HG03521 (cell line): ENCODE data around the gene IL25.

ENCODE experiments used
- ATAC-seq: cut with Tn5 transposase; IDR thresholded peaks from one replicate; pipeline ENCODE4 v1.9.1; 2021; ENCODE audit warnings: mild to moderate bottlenecking, moderate library complexity; ENCODE audit not compliant: unreplicated experiment

IL25 gene

DNA sequence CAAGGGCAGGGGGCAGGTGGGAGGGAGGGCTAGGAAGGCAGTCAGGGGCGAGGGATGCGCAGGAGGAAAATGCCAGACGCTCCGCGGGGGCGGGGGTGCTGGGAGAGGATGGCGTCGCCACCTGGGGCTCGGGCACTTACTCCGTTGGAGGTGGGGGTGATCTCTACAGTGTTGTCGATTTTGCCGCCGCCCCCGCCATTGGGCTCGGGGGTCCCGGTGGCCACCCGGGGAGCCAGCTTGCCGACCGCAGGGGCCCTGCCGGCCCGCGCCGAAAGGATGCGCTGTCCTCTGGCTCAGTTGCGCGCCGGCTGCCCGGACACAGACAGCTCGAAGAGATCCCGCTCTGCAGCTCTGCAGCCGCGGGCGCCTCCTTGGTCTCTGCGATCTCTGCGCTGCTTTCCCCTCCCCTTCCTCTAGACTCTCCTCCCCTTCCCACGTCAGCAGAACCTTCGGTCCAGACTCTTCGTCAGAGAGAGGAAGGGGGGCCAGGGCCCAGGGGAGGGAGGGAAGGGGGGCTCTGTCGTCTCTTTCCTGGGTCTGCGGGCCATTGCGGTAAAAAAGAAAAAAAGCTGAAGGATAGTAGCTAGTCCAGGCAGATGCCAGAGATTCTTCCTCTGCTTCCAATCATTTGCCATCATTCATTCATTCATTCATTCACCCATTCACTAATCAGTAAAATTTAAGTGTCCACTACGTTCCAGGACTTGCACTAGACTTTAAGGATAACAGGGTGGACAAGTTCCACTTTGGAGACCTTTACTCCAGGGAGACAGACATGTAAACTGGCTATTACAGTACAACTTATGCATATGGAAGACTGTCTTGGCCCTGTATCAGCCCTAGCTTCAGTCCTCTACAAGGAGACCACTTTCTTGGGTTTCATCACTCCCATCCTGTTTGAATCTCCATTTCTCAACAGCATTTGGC, 19.8 kb upstream of the IL25 start, which contains the start of gene SLC22A17:
SLC22A17 (minus strand) TSS at position 382 of the 927 bp plus-strand sequence.
- ATAC-seq = no peak

GRCh38 chr14:23353433-23353780, 19.2 kb upstream of the IL25 start:
- no peak for ATAC-seq

GRCh38 chr14:23354990-23355389, 17.6 kb upstream of the IL25 start:
- ATAC-seq = no peak

DNA sequence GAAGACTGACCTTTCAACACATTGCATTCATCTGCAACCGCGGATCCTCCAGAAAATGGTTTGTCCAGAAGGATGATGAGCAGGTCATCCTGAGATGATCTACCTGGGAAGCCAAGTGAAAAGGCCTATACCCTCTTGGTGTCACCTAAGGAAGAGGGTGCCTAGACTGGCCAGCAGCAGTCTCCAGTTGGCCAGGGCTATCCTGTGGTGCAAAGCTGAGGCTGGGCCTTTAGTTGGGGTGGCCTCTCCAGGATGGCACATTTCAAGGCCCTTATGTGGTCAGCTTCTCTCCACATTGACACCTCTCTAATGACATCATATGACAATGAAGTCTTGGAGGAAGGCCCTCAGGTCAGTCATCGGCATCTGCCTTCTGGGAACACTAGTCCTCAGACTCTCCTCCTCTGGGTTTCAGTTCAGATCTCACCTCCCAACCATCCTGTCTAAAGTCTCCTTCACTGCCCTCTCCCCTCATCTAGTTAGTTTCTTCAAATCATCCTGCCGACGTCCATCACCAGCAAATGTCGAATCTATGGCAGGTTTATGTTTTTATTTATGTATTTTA, 16.7 kb upstream of the IL25 start:
- ATAC-seq = no peak

DNA sequence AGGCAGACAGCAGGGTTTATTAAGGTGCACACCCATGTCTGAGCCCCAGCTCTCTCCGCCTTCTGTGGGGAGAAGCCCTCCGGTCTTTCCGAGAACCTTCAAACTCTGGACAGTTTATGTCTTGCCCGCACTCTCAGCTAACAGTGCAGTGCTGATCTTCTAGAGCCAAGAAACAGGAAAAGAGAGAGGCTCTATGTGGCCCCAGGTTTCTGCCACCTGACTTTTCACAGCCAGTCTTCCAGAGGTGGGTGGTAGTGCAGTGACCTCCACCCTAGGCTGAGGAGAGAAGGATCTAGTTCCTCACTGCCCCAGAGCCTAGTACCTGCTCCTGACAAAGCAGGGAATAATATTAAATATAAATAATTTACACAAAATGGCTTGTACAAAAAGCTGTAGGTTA, 15.9 kb upstream of the IL25 start:
- no peak for ATAC-seq

- no peak for ATAC-seq
Measured at GRCh38 chr14:23357261-23357660, 15.3 kb upstream of the IL25 start.

GRCh38 chr14:23358042-23358441, 14.6 kb upstream of the IL25 start:
- ATAC-seq = no peak

DNA sequence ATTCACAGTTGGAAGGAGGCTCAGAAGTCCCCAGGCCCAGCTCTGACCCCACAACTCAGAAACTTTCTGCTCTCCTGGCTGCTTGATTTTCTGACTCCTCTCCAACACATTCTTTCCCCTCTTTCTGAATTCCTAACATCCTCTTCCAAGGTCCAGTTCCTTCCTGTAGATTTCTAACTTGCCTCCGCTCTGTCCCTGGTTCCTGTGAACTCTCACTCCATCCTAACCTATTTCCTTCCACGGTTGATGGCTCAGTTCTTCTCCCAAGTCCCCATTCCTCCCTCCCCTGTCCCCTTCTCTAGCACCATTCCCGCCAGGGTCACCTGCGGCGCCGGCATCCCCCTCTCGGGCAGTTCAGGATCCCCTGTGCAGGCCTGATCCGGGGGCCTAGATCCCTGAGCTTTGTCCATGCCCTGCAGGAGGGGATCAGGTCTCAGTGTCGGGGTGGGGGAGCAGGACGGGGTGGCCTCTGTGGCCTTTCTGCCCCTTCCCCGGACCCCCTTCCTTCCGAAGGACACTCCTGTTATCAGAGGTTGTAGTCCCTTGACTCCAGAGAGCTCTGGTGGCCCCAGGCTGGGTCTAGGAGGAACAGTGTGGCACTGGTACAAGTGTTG, 13.9 kb upstream of the IL25 start:
- ATAC-seq = no peak

GRCh38 chr14:23359167-23359626, 13.4 kb upstream of the IL25 start:
- ATAC-seq = no peak

GRCh38 chr14:23359722-23360447, 12.7 kb upstream of the IL25 start:
- no peak for ATAC-seq

- ATAC-seq = no peak
Measured at GRCh38 chr14:23360496-23360895, 12.1 kb upstream of the IL25 start.

- ATAC-seq = no peak
Measured at GRCh38 chr14:23361320-23361719, 11.3 kb upstream of the IL25 start.

DNA sequence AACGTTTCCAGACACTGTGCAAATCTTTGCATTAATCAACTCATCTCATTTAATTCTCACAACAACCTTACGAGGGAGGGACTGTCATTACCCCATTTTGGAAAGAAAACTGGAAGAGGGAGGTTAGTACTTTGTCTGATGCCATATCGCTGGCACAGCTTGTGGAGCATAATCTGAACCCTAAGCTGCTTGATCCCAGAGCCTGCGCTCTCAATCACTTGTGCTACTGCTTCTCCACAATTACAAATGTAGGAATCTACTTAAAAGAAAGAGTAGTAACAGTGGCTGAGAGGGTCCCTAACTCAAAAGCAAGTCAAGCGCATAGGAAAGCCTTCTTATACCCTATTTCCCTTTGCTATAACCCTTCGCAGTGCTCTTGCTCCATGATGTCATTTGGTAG, 10.8 kb upstream of the IL25 start:
- ATAC-seq = no peak

DNA sequence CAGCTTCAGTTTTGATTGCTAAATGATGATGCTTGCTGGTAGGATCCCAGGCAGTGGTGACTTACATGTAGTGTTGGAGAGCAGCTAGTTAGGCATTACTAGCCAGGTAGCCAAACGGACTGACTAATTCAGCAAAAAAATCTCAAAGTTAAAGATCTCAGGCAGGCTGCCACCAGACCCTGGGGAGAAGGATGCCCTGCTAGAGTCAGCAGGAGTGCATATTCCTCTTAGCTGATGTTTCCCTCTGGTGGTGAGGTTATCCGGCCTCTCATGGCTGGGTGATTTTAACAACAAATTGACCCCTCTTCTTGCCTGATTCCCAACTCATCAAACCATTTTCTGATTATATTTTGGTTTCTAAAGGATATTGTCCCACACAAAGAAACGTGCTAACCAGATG, 10.4 kb upstream of the IL25 start:
- no peak for ATAC-seq

GRCh38 chr14:23364164-23365035, 8.2 kb upstream of the IL25 start:
- no peak for ATAC-seq

GRCh38 chr14:23365036-23365731, 7.4 kb upstream of the IL25 start, which contains the start of gene EFS:
Gene EFS, minus strand, starts transcription at chr14:23365172. Its CDS starts 147 bp downstream, at chr14:23365025.
- no peak for ATAC-seq

- ATAC-seq = no peak
Measured at GRCh38 chr14:23365732-23366425, 6.7 kb upstream of the IL25 start.

DNA sequence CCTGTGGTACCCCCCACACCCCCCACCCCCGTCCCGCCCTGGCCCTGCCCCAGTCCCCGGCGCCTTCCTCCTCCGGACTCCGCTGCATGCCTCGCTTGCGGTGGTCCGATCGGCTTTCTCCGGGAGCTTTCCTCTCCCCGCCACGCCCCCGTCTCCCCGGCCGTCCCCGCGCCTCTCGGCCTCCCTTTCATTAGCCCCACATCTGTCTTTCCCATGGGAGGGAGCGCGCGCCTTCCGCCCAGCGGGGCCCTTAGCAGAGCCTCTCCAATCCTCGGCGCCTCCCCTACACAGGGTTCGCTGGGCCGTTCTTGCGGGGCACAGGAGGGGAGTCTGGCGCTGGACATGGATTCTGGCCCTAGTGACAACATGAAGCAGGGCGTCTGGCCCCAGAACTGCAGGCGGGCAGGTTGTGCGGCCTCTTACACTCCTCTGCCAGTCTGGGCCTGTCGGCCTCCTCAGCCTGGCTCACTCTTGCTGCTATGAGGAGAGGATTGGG, 6.1 kb upstream of the IL25 start:
- no peak for ATAC-seq

DNA sequence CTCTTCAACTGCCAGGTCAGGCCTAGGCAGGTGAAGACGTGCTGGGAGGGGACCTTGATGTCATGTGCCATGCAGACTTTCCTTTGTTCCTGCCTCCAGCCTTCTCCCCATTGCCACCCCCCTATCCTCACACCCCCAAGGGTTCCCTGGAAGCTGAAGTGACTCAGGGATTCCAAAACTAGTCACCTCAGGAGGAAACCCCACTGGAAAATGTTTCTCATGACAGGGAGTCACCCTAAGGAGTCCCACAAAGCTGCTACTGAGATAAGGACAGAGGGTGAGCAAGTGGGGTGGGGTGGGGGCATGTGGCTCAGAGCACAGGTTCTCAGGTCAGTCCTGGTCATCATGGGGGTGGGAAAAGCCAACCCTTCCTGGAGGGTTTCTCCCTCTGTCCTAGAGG, 2.4 kb upstream of the IL25 start:
- ATAC-seq = no peak
